ENCODE measurements around the gene ADAMTS17. TPM values are rescaled to one million over a fixed set of nuclear protein-coding genes. Genes with fewer than 3 reads are reported as not detected.

The ADAMTS17 gene
- total RNA-seq, 1 experiment from 2014 or later = 0.32 TPM

DNA sequence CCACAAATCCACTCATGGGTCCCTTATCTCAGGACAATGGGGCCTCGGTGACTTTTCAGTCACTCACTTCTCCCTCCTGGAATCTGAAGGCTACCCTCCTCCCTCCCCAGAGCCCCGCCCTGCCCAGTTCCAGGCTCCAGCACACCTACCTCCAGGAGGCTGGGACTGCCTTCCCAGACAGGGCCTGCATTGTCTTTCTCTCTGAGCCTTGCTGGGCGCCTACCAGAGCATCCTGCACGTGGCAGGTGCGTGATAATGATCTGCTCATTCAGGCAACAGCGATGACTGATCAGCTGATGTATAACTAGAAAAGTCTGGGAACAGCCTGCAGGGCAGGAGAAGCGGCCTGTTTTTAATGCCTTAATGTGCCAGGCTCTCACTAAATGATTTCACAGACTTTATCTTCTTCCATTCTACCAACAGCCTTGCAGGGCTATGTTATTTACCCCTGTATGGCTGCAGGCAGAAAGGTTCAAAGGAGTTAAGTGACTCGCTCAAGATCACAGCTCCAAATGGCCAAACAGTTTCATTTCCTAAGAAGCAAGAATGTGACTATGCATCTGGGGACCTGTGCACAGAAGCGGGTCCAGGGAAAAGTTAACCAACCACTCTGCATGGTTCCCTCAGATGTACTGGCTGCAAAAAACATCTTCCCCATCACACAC lies 6.3 kb downstream of the ADAMTS17 start:
- Histone ChIP-seq H3K27me3 (replicated peaks) (peaks cover 32% of the 10 kb centered on the region), H3K4me3 (no peak overlapping the region), H3K9me3 (replicated peaks) (no peaks in the 10 kb centered on the region), H3K4me1 (replicated peaks) (no peaks in the 10 kb centered on the region), H3K36me3 (no peaks in the 10 kb centered on the region), H3K27ac (no peak overlapping the region)
- no peak for DNase-seq (ENCODE audit: low read depth in 1 of 2, low spot score in 2 of 2)

DNA sequence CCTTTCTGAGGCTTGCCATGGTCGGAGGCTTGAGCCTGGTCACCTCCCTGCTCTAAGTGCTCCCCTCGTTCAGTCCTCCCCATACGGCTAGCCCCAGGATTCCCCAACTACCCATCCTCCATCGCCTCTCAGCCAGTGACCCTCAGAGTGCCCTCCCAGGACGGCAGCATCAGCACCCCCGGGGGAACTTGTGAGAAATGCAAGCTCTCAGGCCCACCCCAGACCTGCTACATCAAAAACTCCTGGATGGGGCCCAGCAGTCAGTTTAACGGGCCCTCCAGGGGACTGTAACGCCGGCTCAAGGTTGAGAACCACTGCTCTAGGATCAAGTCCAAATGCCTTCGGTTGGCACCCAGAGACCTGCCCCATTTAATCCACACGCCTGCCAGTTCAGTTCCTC lies 6.9 kb downstream of the ADAMTS17 start:
- no peak for DNase-seq (ENCODE audit: low read depth in 1 of 2, low spot score in 2 of 2)
- Histone ChIP-seq H3K36me3 (no peaks in the 10 kb centered on the region), H3K9me3 (replicated peaks) (no peaks in the 10 kb centered on the region), H3K27me3 (replicated peaks) (peaks cover 26% of the 10 kb centered on the region), H3K4me3 (no peak overlapping the region), H3K4me1 (replicated peaks) (no peaks in the 10 kb centered on the region), H3K27ac (no peak overlapping the region)

- no peaks in the 10 kb centered on the region for H3K9me3 ChIP-seq (replicated peaks)
- H3K4me1 ChIP-seq (replicated peaks) = no peaks in the 10 kb centered on the region
- no peaks in the 10 kb centered on the region for H3K36me3 ChIP-seq
- no peak for DNase-seq (ENCODE audit: low read depth in 1 of 2, low spot score in 2 of 2)
- peaks cover 25% of the 10 kb centered on the region for H3K27me3 ChIP-seq (replicated peaks)
- H3K4me3 ChIP-seq = no peak overlapping the region
- no peak overlapping the region for H3K27ac ChIP-seq
These were observed 7.3 kb downstream of the ADAMTS17 start for GRCh38 chr15:100334456-100334855.

- peaks cover 22% of the 10 kb centered on the region for H3K27me3 ChIP-seq (replicated peaks)
- DNase-seq (ENCODE audit: low read depth in 1 of 2, low spot score in 2 of 2) = no peak
- no peak overlapping the region for H3K27ac ChIP-seq
- no peaks in the 10 kb centered on the region for H3K4me1 ChIP-seq (replicated peaks)
- no peaks in the 10 kb centered on the region for H3K9me3 ChIP-seq (replicated peaks)
- no peaks in the 10 kb centered on the region for H3K36me3 ChIP-seq
- no peak overlapping the region for H3K4me3 ChIP-seq
These were observed 7.8 kb downstream of the ADAMTS17 start for GRCh38 chr15:100334015-100334414.

DNA sequence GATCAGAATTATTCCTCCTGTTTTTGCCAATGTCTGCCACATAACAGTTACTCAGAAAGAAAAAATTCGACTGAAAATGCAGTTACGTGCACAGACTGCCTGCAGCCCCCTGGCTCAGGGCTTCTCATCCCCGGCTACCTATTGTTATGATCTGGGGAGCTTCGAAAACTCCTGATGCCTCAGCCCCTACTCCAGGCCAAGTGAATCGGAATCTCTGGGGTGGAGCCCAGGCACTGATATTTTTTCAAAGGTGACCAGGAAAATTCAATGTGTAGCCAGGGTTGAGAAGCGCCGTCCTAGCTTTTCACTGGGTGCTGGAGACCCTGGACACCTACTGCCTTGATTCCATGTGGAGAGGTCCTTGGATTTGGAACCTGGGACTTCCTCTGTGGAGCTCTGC lies 8.5 kb downstream of the ADAMTS17 start:
- H3K27me3 ChIP-seq (replicated peaks) = peaks cover 17% of the 10 kb centered on the region
- no peak overlapping the region for H3K4me3 ChIP-seq
- H3K27ac ChIP-seq = no peak overlapping the region
- H3K36me3 ChIP-seq = no peaks in the 10 kb centered on the region
- H3K4me1 ChIP-seq (replicated peaks) = no peaks in the 10 kb centered on the region
- no peaks in the 10 kb centered on the region for H3K9me3 ChIP-seq (replicated peaks)
- DNase-seq (ENCODE audit: low read depth in 1 of 2, low spot score in 2 of 2) = no peak

- Histone ChIP-seq H3K27me3 (replicated peaks) (peaks cover 11% of the 10 kb centered on the region; the same call in 1 of the 2 replicates), H3K4me3 (no peak overlapping the region), H3K27ac (no peak overlapping the region), H3K4me1 (replicated peaks) (no peaks in the 10 kb centered on the region), H3K36me3 (no peaks in the 10 kb centered on the region), H3K9me3 (replicated peaks) (no peaks in the 10 kb centered on the region)
- no peak for DNase-seq (ENCODE audit: low read depth in 1 of 2, low spot score in 2 of 2)
These were observed 9.1 kb downstream of the ADAMTS17 start for GRCh38 chr15:100332721-100333120.

DNA sequence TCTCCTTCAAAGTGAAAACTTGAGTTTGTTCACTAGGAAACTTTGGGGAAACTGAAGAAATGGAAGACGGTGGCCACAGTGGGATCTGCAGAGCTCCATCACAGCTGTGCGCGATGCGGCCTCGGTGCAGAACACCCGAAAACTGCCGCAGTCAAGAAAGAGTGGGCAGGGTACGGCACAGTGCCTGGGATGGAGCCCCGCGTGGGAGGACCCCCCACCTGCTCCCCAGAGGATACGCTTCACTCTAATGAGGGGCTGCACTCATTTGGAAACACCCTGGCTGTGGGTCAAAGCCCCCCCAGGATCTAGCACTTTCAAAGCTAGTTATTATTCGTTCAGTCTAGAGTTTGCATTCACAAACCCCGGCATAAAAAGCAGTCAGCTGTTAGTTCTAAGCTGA lies 9.5 kb downstream of the ADAMTS17 start:
- Histone ChIP-seq H3K27ac (no peak overlapping the region), H3K9me3 (replicated peaks) (no peaks in the 10 kb centered on the region), H3K4me1 (replicated peaks) (no peaks in the 10 kb centered on the region), H3K36me3 (no peaks in the 10 kb centered on the region), H3K4me3 (no peak overlapping the region), H3K27me3 (replicated peaks) (0 out of 2 replicates have a peak, but pooled peaks cover 11% of the 10 kb centered on the region)
- no peak for DNase-seq (ENCODE audit: low read depth in 1 of 2, low spot score in 2 of 2)

- Histone ChIP-seq H3K4me1 (replicated peaks) (no peaks in the 10 kb centered on the region), H3K9me3 (replicated peaks) (no peaks in the 10 kb centered on the region), H3K36me3 (no peaks in the 10 kb centered on the region), H3K4me3 (no peak overlapping the region), H3K27ac (no peak overlapping the region), H3K27me3 (replicated peaks) (peaks cover 6% of the 10 kb centered on the region; the same call in 1 of the 2 replicates)
- no peak for DNase-seq (ENCODE audit: low read depth in 1 of 2, low spot score in 2 of 2)
These were observed 11.1 kb downstream of the ADAMTS17 start for GRCh38 chr15:100330629-100331215.

- no peaks in the 10 kb centered on the region for H3K36me3 ChIP-seq
- H3K27me3 ChIP-seq (replicated peaks) = peaks cover 4% of the 10 kb centered on the region; the same call in 1 of the 2 replicates
- no peaks in the 10 kb centered on the region for H3K4me1 ChIP-seq (replicated peaks)
- H3K4me3 ChIP-seq = no peak overlapping the region
- no peak overlapping the region for H3K27ac ChIP-seq
- DNase-seq (ENCODE audit: low read depth in 1 of 2, low spot score in 2 of 2) = no peak
- H3K9me3 ChIP-seq (replicated peaks) = no peaks in the 10 kb centered on the region
These were observed 11.6 kb downstream of the ADAMTS17 start for GRCh38 chr15:100330221-100330620.

GRCh38 chr15:100328796-100329195 lies 13.0 kb downstream of the ADAMTS17 start:
- Histone ChIP-seq H3K4me3 (no peak overlapping the region), H3K27me3 (replicated peaks) (peaks cover 4% of the 10 kb centered on the region; the same call in 1 of the 2 replicates), H3K36me3 (no peaks in the 10 kb centered on the region), H3K9me3 (replicated peaks) (no peaks in the 10 kb centered on the region), H3K4me1 (replicated peaks) (no peaks in the 10 kb centered on the region), H3K27ac (no peak overlapping the region)
- DNase-seq (ENCODE audit: low read depth in 1 of 2, low spot score in 2 of 2) = no peak

- no peaks in the 10 kb centered on the region for H3K27me3 ChIP-seq (replicated peaks)
- DNase-seq (ENCODE audit: low read depth in 1 of 2, low spot score in 2 of 2) = no peak
- no peaks in the 10 kb centered on the region for H3K36me3 ChIP-seq
- H3K4me1 ChIP-seq (replicated peaks) = no peaks in the 10 kb centered on the region
- H3K27ac ChIP-seq = no peak overlapping the region
- 0 out of 2 replicates have a peak, but pooled peaks cover 5% of the 10 kb centered on the region for H3K9me3 ChIP-seq (replicated peaks)
- H3K4me3 ChIP-seq = no peak overlapping the region
These were observed 22.9 kb downstream of the ADAMTS17 start for GRCh38 chr15:100318880-100319279.

DNA sequence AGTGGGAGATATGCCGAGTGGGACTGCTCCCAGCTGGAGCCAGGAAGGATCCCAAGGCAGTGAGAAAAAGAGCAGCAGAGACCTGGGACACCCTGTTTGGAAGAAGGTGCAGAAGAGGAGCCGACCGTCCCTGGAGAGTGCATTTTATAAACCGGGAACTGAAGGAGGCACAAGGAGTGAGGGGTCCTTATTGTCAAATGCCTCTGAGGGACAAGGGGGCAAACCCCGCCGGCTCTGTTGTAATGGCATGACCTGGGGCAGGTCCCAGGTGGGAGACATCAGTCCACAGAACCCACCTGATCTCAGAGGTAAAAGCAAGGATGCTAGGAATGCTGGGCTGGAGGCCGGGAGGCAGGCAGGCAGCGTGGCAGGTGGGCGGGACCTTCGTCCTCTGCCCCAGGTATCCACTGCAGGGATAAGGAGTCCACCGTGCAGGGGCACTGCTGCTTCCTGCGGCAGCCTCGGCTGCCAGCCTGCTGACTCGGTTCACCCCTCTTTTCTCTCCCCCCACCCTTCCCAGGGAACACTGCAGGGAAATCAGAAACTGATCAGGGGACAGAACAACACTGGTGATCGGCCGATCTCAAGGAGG lies 26.9 kb downstream of the ADAMTS17 start:
- no peaks in the 10 kb centered on the region for H3K36me3 ChIP-seq
- H3K9me3 ChIP-seq (replicated peaks) = 0 out of 2 replicates have a peak, but pooled peaks cover 5% of the 10 kb centered on the region
- H3K4me1 ChIP-seq (replicated peaks) = no peaks in the 10 kb centered on the region
- H3K27me3 ChIP-seq (replicated peaks) = no peaks in the 10 kb centered on the region
- no peak overlapping the region for H3K27ac ChIP-seq
- no peak for DNase-seq (ENCODE audit: low read depth in 1 of 2, low spot score in 2 of 2)
- no peak overlapping the region for H3K4me3 ChIP-seq

GRCh38 chr15:100311833-100312476 lies 29.8 kb downstream of the ADAMTS17 start:
- no peaks in the 10 kb centered on the region for H3K9me3 ChIP-seq (replicated peaks)
- H3K27ac ChIP-seq = no peak overlapping the region
- no peak overlapping the region for H3K4me3 ChIP-seq
- no peaks in the 10 kb centered on the region for H3K27me3 ChIP-seq (replicated peaks)
- no peaks in the 10 kb centered on the region for H3K36me3 ChIP-seq
- no peaks in the 10 kb centered on the region for H3K4me1 ChIP-seq (replicated peaks)
- DNase-seq (ENCODE audit: low read depth in 1 of 2, low spot score in 2 of 2) = no peak

DNA sequence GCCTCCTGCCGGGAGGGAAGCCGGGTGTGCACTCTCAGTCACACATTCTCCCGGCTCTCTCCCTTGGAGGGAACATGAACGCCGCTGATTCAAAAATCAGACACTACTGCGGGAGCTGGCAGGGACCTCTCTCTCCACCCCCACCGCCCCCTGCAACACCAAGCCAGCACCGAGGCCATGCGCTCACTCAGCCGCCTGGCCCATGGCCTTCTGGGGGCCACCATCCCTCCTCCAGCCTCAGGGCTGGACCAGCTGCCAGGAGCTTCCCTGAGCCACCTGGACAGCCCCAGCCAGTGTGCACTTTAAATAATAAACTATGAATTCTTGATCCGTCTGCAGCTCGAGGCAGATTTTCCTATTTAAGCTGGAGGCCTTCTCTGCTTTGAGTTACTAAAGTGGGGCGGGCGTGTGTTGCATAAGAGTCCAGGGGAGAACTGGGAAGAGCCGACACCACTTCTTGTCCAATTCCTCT lies 30.6 kb downstream of the ADAMTS17 start:
- no peaks in the 10 kb centered on the region for H3K27me3 ChIP-seq (replicated peaks)
- H3K4me1 ChIP-seq (replicated peaks) = no peaks in the 10 kb centered on the region
- H3K27ac ChIP-seq = no peak overlapping the region
- H3K9me3 ChIP-seq (replicated peaks) = no peaks in the 10 kb centered on the region
- no peaks in the 10 kb centered on the region for H3K36me3 ChIP-seq
- H3K4me3 ChIP-seq = no peak overlapping the region
- no peak for DNase-seq (ENCODE audit: low read depth in 1 of 2, low spot score in 2 of 2)
